HepG2 (cell line): ENCODE data around the gene FHIP2A. TPM values are rescaled to one million over a fixed set of nuclear protein-coding genes. Genes with fewer than 3 reads are reported as not detected.

Source experiments
- ATAC-seq: fragments of 200-7000 bp; cut with Tn5 transposase; 3 replicates; pipeline ENCODE4 v1.9.1; 2020; ENCODE audit warnings: mild to moderate bottlenecking, moderate library complexity
- BruUV-seq: library from RNA; stranded (reverse); fragments of 400-500 nt; replicated peaks from 2 replicates; lab custom pipeline; 2021; lab: Mats Ljungman, UMichigan
- CTCF ChIA-PET: fragments of 300-600 bp; formaldehyde crosslinking; extraction: SDS; loops from one replicate; lab custom pipeline; 2021; ENCODE audit warnings: low total read pairs, inconsistent platforms, low intra/inter-chr PET ratio; lab: Yijun Ruan, JAX
- POLR2A ChIA-PET: fragments of 350-600 bp; sonication (Branson Sonifier 250); formaldehyde crosslinking; loops from one replicate; lab custom pipeline; 2020; ENCODE audit warnings: antibody characterized with exemption, inconsistent platforms; lab: Yijun Ruan, JAX
- DNase-seq: peaks from one replicate; pipeline ENCODE4 v3.0.0-alpha.2; 2015; ENCODE audit warnings: low spot score
- FAIRE-seq: peaks from 3 replicates; lab custom pipeline; 2011; peaks lifted over from hg19 to GRCh38; lab: Jason Lieb, UNC
- H2AFZ ChIP-seq: one replicate; pipeline ENCODE4 v1.6.1; 2011; ENCODE audit warnings: low read length, inconsistent platforms
- H3K27ac ChIP-seq: fragments of 300-600 bp; 3 replicates; pipeline ENCODE4 v1.8.0; 2011; ENCODE audit warnings: mixed run types, mild to moderate bottlenecking, mixed read lengths, low read length, inconsistent platforms; ENCODE audit not compliant: insufficient read depth; ENCODE audit errors: extremely low read length
- H3K27me3 ChIP-seq, 2 experiments: fragments of 200-600 bp in 1 of 2; 2 replicates in 1 of 2; 3 replicates in 1 of 2; pipeline versions ENCODE4 v1.6.0 to v1.8.0; 2011; ENCODE audit warnings: low read length in 2 of 2, mild to moderate bottlenecking in 2 of 2, moderate library complexity in 2 of 2, inconsistent platforms in 1 of 2; ENCODE audit not compliant: insufficient read depth in 2 of 2, control insufficient read depth in 1 of 2
- H3K36me3 ChIP-seq, 2 experiments: fragments of 200-600 bp in 1 of 2; replicated peaks in 1 of 2; 2 replicates in 1 of 2; 3 replicates in 1 of 2; pipeline versions ENCODE4 v1.5.1 to v1.8.0; 2011; ENCODE audit warnings: low read length in 2 of 2, inconsistent platforms in 1 of 2; ENCODE audit not compliant: insufficient read depth in 2 of 2, control insufficient read depth in 1 of 2
- H3K4me1 ChIP-seq: 2 replicates; pipeline ENCODE4 v1.5.1; 2012; ENCODE audit warnings: low read length, inconsistent platforms; ENCODE audit not compliant: insufficient read depth
- H3K4me2 ChIP-seq: 2 replicates; pipeline ENCODE4 v1.6.0; 2011; ENCODE audit warnings: low read depth, low read length, inconsistent platforms
- H3K4me3 ChIP-seq, 3 experiments: fragments of 200-600 bp in 1 of 3; sonication (generic), shearing (Covaris generic) in 1 of 3; replicated peaks in 1 of 3; 2 replicates each; pipeline ENCODE4 v1.5.1; 2011 to 2016; ENCODE audit warnings: low read length in 3 of 3, inconsistent platforms in 2 of 3, low read depth in 2 of 3, mild to moderate bottlenecking in 2 of 3, control low read depth in 1 of 3, mixed read lengths in 1 of 3; ENCODE audit not compliant: insufficient read depth in 1 of 3
- H3K79me2 ChIP-seq: one replicate; pipeline ENCODE4 v1.6.1; 2011; ENCODE audit warnings: low read length, inconsistent platforms; ENCODE audit not compliant: insufficient read depth
- H3K9ac ChIP-seq: 2 replicates; pipeline ENCODE4 v1.6.0; 2011; ENCODE audit warnings: mild to moderate bottlenecking, low read depth, low read length, inconsistent platforms; ENCODE audit not compliant: insufficient read depth
- H3K9me3 ChIP-seq: 2 replicates; pipeline ENCODE4 v1.5.1; 2012; ENCODE audit warnings: mild to moderate bottlenecking, low read length
- H4K20me1 ChIP-seq: 2 replicates; pipeline ENCODE4 v1.6.0; 2011; ENCODE audit warnings: inconsistent platforms, mild to moderate bottlenecking, low read length, moderate library complexity; ENCODE audit not compliant: insufficient read depth
- AGO1 ChIP-seq: fragments of 200-400 bp; formaldehyde crosslinking; IDR thresholded peaks from 2 replicates; pipeline ENCODE4 v1.6.1; 2017; ENCODE audit warnings: mild to moderate bottlenecking, low read depth, low read length, moderate library complexity; ENCODE audit not compliant: poor library complexity, severe bottlenecking
- EED ChIP-seq: sonication (generic); formaldehyde crosslinking; IDR thresholded peaks from 2 replicates; pipeline ENCODE4 v1.5.0; 2020; ENCODE audit warnings: mild to moderate bottlenecking, missing genetic modification reagents
- FOXP1 ChIP-seq, 2 experiments: fragments of 450-650 bp in 1 of 2; IDR thresholded peaks; 2 replicates each; pipeline ENCODE4 v1.6.1; 2017 to 2018; ENCODE audit warnings: antibody characterized with exemption in 1 of 2
- HNF4G ChIP-seq, 2 experiments: sonication (generic) in 1 of 2; formaldehyde crosslinking in 1 of 2; IDR thresholded peaks; 2 replicates each; pipeline versions ENCODE4 v1.4.0 to v1.6.1; 2011 to 2020; ENCODE audit warnings: borderline replicate concordance in 2 of 2, low read depth in 2 of 2, mild to moderate bottlenecking in 2 of 2, low read length in 1 of 2, missing genetic modification reagents in 1 of 2, moderate library complexity in 1 of 2
- LBX2 ChIP-seq: sonication (generic); formaldehyde crosslinking; IDR thresholded peaks from 2 replicates; pipeline ENCODE4 v1.5.0; 2020; ENCODE audit warnings: missing genetic modification reagents, mild to moderate bottlenecking, borderline replicate concordance
- MEF2D ChIP-seq: sonication (generic); formaldehyde crosslinking; IDR thresholded peaks from 2 replicates; pipeline ENCODE4 v1.5.1; 2020; ENCODE audit warnings: mild to moderate bottlenecking, missing genetic modification reagents
- RFXAP ChIP-seq: sonication (generic); formaldehyde crosslinking; IDR thresholded peaks from 2 replicates; pipeline ENCODE4 v1.4.0; 2020; ENCODE audit warnings: missing genetic modification reagents, borderline replicate concordance
- SKI ChIP-seq: fragments of 450-650 bp; IDR thresholded peaks from one replicate; pipeline ENCODE4 v1.6.1; 2018; ENCODE audit warnings: mild to moderate bottlenecking; ENCODE audit not compliant: partially characterized antibody
- ZFP82 ChIP-seq: sonication (generic); formaldehyde crosslinking; IDR thresholded peaks from 2 replicates; pipeline ENCODE4 v1.5.1; 2020; ENCODE audit warnings: mild to moderate bottlenecking, missing genetic modification reagents, borderline replicate concordance
- ZKSCAN1 ChIP-seq: fragments of 150-350 bp; IDR thresholded peaks from 2 replicates; pipeline ENCODE4 v1.6.1; 2014; ENCODE audit warnings: low read length
- ZNF232 ChIP-seq: sonication (generic); formaldehyde crosslinking; IDR thresholded peaks from 2 replicates; pipeline ENCODE4 v1.4.0; 2020; ENCODE audit warnings: missing genetic modification reagents, borderline replicate concordance
- ZNF280B ChIP-seq: sonication (generic); formaldehyde crosslinking; IDR thresholded peaks from 2 replicates; pipeline ENCODE4 v1.5.0; 2020; ENCODE audit warnings: missing genetic modification reagents, mild to moderate bottlenecking, borderline replicate concordance
- ZNF280D ChIP-seq: sonication (generic); formaldehyde crosslinking; IDR thresholded peaks from 2 replicates; pipeline ENCODE4 v1.5.1; 2020; ENCODE audit warnings: mild to moderate bottlenecking, missing genetic modification reagents
- ZNF282 ChIP-seq: fragments of 450-650 bp; IDR thresholded peaks from 2 replicates; pipeline ENCODE4 v1.6.1; 2018; ENCODE audit not compliant: partially characterized antibody
- ZNF383 ChIP-seq: sonication (generic); formaldehyde crosslinking; IDR thresholded peaks from 2 replicates; pipeline ENCODE4 v1.4.0; 2020; ENCODE audit warnings: missing genetic modification reagents, mild to moderate bottlenecking, borderline replicate concordance
- ZNF510 ChIP-seq: sonication (generic); formaldehyde crosslinking; IDR thresholded peaks from 2 replicates; pipeline ENCODE4 v1.4.0; 2020; ENCODE audit warnings: low read depth, mild to moderate bottlenecking, missing genetic modification reagents
- ZNF589 ChIP-seq: sonication (generic); formaldehyde crosslinking; conservative IDR thresholded peaks from 2 replicates; pipeline ENCODE4 v1.8.0; 2022; ENCODE audit warnings: mild to moderate bottlenecking, moderate library complexity, missing genetic modification reagents
- WGBS: methylation state at CpG from one replicate; pipeline ENCODE4 v1.1.6; 2017; ENCODE audit warnings: low lambda C conversion rate; 5-methylcytosine and 5-hydroxymethylcytosine counted together
- in situ Hi-C: cut with HindIII; loops from 2 replicates; pipeline ENCODE4 v1.10.0; 2017; ENCODE audit warnings: low pct_unique_long_range_greater_than_20kb; ENCODE audit not compliant: extremely low pct_ligation_motif_present
- intact Hi-C: fragments of 100-400 bp; cut with micrococcal nuclease; formaldehyde crosslinking; loops from one replicate; pipeline ENCODE4 v1.10.0; 2022; ENCODE audit not compliant: unreplicated experiment
- polyA plus RNA-seq, 8 experiments: library from polyadenylated mRNA; depleted of rRNA in 3 of 8; stranded (reverse) in 7 of 8; unstranded in 1 of 8; fragments of >200 nt; fragmentation: Illumina TruSeq in 4 of 8; extraction: Trizol in 4 of 8; gene quantifications; 2 replicates each; pipeline versions ENCODE4 v1.2.1 to v1.2.3, GENCODE V29; 2011 to 2016; ENCODE audit warnings: low read depth in 4 of 8, missing spikeins in 1 of 8, mixed read lengths in 1 of 8; ENCODE audit not compliant: insufficient read depth in 1 of 8
- total RNA-seq, 5 experiments: library from RNA; depleted of rRNA; stranded (reverse); fragments of >200 nt; fragmentation: Illumina TruSeq; extraction: Trizol; gene quantifications; 2 replicates each; pipeline ENCODE4 v1.2.3, GENCODE V29; 2016; ENCODE audit warnings: low read depth in 1 of 5

FHIP2A gene
- total and polyA plus RNA-seq, 2 of the 13 experiments (the other 11 are each of a cell fraction or from before 2014, with no cell fraction given): 6.5 to 8.3 TPM

- peaks cover 0 to 3% of the 10 kb centered on the region in 2 experiments; a peak in 1 of 5 replicates for H3K27me3 ChIP-seq
- no peak overlapping the region for H3K9ac ChIP-seq
- ChIA-PET CTCF (no interaction called here), POLR2A (no interaction called here)
- no peak overlapping the region for H3K4me3 ChIP-seq
- no peak overlapping the region for H2AFZ ChIP-seq
- no peak for DNase-seq
- H4K20me1 ChIP-seq: no peaks in the 10 kb centered on the region
- intact Hi-C loops (no loop called here), in situ Hi-C loops (no loop called here)
- 0% methylated on average over 1 of the region's 1 CpG for WGBS
- FAIRE-seq: no peak
- no peaks in the 10 kb centered on the region for H3K36me3 ChIP-seq
- ATAC-seq: no peak
- H3K9me3 ChIP-seq: no peaks in the 10 kb centered on the region
- no peaks in the 10 kb centered on the region for H3K4me1 ChIP-seq
- H3K27ac ChIP-seq: no peak overlapping the region
- no TSS peak for BruUV-seq
- no peak overlapping the region for H3K4me2 ChIP-seq
- TF ChIP-seq ZKSCAN1 (no peak), LBX2 (CRISPR knock-in tag) (no peak), AGO1 (no peak), ZFP82 (no peak), ZNF589 (CRISPR knock-in tag) (no peak), EED (CRISPR knock-in tag) (no peak), HNF4G (IDR thresholded peaks at IDR 0.05; ENCODE audit: borderline replicate concordance, low read depth, low read length) (no peak), HNF4G (CRISPR knock-in tag; IDR thresholded peaks at IDR 0.05; ENCODE audit: borderline replicate concordance, low read depth) (no peak), ZNF280B (CRISPR knock-in tag) (no peak), ZNF280D (no peak), ZNF282 (no peak), SKI (no peak), MEF2D (CRISPR knock-in tag) (no peak), ZNF510 (CRISPR knock-in tag) (no peak), FOXP1 (IDR thresholded peaks at IDR 0.05) (no peak), FOXP1 (CRISPR knock-in tag; IDR thresholded peaks at IDR 0.05) (no peak), ZNF383 (CRISPR knock-in tag) (no peak), RFXAP (CRISPR knock-in tag) (no peak), ZNF232 (CRISPR knock-in tag) (no peak)
- no peaks in the 10 kb centered on the region for H3K79me2 ChIP-seq
These were observed 44.2 kb upstream of the FHIP2A start for GRCh38 chr10:114777415-114777814.
